Activated CD8-positive, alpha-beta memory T cell treated with anti-CD3 and anti-CD28 coated beads for 36 hours (primary cell): ENCODE data around the gene AKT1S1. TPM values are rescaled to one million over a fixed set of nuclear protein-coding genes. Genes with fewer than 3 reads are reported as not detected.

ENCODE experiments used
- CTCF ChIA-PET: fragments of 350-600 bp; sonication (Branson Sonifier 250); formaldehyde crosslinking; loops from one replicate; lab custom pipeline; 2021; ENCODE audit warnings: antibody characterized with exemption; lab: Charles Lee
- POLR2A ChIA-PET: fragments of 350-600 bp; sonication (Branson Sonifier 250); formaldehyde crosslinking; loops from one replicate; lab custom pipeline; 2021; ENCODE audit warnings: antibody characterized with exemption; lab: Charles Lee
- total RNA-seq, 2 experiments: library from RNA; stranded (reverse); gene quantifications; one replicate each; pipeline ENCODE4 v1.2.3, GENCODE V29; 2021

Gene AKT1S1
- total RNA-seq, 2 experiments from 2014 or later: 31.7 TPM

DNA sequence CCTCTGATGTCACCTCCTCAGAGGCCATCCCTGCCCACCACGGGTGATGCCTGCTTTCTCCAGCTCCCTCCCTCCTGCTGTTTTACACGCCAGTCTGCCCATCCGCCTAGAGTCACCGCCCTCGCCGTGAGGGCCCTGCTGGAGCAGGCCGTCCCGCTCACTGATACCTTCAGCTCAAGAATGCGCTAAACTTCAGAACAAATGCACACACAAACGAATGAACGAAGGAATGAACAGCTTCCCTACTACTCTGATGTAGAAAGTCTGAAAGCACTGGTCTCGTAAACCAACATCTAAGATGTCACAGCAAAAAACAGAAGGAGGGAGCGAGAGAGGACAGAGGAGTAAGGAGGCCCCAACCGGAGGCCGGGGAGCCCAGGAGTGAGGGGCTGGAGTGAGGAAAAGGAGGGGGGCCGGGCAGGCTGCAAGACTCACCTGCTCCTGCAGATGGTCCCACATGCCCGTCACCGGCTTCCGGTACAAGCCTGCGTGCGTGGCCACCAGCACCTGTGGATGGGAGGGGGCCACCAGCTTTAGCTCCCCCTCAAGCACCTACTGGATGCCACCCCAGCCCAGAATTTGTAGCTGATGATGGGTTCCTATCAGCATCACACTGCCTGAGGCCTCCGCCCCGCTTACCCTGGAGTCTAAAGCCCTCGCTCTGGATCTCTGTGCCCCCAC, 13.8 kb downstream of the AKT1S1 start:
- ChIA-PET CTCF (interaction anchor here (1.3 to 1.6 kb wide), 2 partner anchors 11 to 13 kb away, joined by 3 to 4 read pairs; partner anchors contain the start of gene PTOV1), POLR2A (interaction anchor here (1.4 to 1.7 kb wide), 2 partner anchors 10 to 13 kb away, joined by 5 to 10 read pairs; partner anchors contain the start of gene PTOV1)

DNA sequence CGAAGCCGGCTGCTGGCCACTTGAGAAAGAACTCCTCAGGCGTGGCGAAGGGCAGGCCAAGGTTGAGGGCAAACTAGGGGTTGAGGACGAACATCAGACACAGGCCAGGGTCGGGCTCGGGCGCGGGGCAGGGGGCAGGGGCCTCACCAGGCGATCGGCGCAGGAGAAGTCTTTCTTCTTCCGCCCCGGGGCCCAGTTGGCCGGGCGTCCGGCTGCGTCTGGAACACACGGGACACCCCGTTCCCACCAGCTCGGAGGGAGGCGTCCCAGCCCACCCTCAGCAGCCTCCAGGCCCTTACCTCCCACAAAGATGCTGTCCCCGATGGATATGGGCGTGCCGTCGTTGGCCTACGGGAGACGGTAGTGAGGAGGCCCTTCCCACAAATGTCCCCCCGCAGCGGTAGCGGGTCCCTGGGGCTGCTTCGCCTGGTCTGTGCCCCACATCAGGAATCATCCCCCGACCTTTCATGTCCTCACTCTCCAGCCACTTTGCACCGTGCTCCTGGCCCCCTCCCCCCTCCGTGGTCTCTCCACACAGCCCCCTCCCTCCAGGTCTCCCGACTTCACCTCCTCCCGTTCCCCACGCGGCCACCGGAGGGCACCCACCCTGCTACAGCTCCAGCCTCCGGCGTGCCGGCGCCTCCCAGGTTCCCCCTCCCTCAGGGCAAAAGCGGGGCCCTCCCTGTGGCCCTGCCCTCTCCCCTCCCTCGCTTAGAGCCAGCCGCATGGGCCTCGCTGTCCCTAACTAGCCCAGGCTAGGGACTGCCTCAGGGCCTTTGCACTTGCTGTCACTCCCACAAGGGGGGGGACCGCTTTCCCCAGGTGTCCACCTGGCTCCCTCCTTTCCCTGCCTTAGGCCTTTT, 14.5 kb downstream of the AKT1S1 start:
- CTCF ChIA-PET: interaction anchor here (1.3 to 1.6 kb wide), 2 partner anchors 12 kb away, joined by 3 to 4 read pairs; partner anchors contain the start of gene PTOV1

DNA sequence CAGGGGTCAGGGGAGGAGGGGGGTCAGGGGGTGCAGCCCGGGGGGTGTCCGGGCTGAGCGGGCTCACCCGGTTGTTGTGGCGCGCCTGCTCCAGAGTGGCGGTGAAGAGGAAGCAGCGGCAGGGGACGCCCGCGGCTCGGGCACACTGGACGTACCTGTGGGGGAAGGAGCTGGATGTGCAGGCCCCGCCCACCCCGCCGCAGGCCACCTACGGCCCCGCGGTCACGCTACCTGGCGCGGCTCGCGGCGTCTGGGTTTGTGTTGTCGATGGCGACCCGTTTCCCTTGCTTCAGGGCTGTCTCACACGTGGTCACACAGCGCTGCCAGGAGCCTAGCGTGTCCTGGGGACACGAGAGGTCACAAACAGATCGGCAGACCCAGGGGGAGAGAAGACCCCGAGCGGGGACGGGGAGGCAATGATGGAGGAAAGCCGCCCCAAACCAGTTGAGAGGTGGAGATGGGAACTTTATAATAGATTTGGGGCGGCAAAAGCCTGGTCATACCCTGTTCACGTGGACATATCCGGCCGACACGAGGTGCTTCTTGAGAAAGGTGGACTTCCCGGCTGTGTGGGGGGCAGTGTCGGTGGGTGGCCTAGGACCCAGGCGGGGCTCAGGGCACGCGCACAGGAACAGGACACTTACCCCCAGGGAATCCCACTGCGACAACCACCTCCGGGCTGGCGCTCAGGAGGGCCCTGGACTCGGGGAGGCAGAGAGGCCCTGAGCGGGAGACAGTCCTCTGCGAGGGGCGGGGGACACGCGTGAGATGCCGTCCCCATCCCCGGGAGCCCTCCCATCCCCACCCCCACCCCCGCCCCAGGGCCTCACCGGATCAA, 15.4 kb downstream of the AKT1S1 start:
- CTCF ChIA-PET: interaction anchor here (1.6 kb wide), 1 partner anchor 13 kb away, joined by 3 read pairs; no protein-coding TSS in a partner anchor
- POLR2A ChIA-PET: no interaction called here

More for the DNA sequence above, 14.5 kb downstream of the AKT1S1 start:
- POLR2A ChIA-PET: interaction anchor here (1.4 kb wide), 1 partner anchor 10 kb away, joined by 10 read pairs; no protein-coding TSS in a partner anchor

DNA sequence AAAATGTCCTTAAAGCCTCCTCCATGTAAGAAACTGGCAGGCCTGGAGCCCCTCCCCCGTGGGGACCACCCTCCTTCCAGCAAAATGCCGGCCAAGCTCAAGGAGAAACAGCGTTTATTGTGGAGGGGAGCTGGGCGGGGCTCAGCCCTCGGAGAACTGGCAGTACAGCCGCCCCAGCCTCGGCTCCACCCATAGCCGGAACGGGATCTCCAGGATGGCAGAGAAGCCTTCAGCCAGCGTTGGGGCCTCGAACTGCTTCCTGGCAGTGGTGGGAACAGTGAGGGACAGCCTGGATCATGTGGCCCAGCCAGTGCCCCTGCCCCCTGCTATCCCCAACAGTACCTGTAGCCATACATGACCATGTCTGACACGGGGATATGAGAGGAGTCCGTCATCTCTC, 16.0 kb downstream of the AKT1S1 start:
- POLR2A ChIA-PET: no interaction called here
- CTCF ChIA-PET: no interaction called here

DNA sequence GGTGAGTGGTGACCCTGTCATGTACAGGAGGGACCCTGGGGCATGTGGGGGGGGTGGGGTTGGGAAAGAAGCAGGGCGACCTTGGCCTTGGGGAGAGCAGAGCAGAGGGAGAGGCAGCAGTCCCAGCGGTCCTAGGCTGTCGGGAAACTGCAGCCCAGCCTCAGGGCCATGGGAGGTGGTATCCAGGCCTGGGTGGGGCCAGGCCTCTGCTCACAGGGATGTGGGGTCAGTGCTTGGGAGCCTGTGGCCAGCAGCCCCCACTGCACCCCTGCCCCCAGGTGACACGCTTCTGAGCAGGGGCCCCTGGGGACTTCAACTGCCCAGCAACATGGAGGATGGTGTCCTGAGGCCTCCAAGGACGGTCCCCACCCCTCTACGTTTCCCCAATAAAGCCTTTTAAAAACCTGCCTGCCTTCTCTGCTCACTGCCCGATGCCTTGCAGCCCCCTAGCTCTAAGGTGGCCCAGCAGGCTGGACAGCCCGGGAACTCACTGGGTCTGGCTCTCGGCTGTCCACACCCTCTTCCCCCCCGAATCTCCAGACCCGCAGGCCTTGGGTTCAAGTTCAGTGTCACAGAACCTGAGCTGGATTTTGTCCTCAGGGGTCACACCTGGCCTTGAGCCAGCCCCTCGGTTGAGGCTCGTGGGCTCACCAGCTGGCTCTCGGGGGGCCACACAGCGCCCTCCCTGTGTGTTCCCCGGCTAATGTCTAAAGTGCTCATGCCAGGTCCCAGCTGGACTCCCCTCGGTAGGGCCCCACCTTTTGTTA, 16.6 kb downstream of the AKT1S1 start:
- POLR2A ChIA-PET: no interaction called here
- CTCF ChIA-PET: no interaction called here

DNA sequence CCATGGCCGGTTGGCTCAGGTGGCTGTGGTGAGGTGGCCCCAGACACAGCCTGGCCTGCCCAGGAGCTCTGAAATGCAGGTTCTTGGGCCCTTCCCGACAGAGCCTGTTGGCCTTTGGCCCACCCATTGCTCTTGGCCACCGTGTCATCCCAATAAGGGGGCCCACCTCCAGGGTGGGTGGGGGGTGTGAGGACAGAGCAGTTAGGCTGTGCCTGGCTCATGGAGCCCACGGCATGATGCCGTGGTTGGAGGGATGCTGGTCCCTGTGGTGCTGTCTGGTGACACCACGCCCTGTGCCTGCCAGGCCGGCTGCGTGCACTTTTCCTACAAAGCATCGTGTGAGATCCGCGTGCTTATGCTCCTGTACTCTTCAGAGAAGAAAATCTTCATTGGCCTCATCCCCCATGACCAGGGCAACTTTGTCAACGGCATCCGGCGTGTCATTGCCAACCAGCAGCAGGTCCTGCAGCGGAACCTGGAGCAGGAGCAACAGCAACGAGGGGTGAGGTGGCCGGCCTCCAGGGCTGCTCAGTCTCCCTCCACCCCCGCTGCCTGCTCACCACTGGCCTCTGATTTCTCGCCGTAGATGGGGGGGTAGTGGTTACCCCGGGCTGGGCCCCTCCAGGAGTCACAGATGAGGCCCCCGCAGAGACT, 17.3 kb downstream of the AKT1S1 start:
- ChIA-PET CTCF (no interaction called here), POLR2A (no interaction called here)

DNA sequence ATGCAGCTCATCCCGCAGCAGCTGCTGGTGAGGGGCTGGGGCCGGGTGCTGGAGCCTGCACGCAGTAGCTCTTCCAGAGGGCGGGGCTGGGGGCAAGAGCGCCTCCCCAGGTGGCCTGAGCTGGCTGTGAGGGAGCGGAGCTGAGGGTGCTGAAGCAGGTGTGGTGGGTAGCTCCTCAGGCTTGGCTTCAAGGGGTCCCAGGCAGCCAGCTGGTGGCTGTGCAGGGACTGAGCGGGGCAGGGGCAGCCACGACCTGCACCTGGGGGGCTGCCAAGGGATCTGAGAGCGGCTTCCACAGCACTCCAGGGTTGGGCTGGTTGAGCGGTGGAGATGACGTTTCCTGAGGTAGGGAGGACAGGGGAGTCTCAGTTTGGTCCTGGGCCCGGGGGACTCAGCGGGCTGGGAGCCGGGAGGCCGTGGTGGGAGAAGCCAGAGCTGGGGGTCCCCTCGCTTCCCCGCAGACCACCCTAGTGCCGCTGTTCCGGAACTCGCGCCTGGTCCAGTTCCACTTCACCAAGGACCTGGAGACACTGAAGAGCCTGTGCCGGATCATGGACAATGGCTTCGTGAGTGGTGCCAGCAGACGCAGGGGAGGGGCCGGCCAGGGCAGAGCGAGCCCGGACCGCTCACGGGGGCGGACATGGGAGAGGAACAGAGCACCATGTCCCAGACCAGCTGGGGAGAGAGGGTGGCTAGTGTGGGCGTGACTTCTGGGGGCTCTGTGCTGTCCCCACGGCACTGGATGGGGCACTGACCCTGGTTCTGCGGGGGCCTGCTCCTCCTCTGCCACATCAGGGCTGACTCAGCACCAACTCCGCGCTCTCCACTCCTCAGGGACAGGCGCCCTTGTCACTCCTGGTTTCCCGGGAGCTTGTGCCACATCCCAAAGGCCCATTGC, 18.8 kb downstream of the AKT1S1 start:
- ChIA-PET POLR2A (interaction anchor here (0.6 kb wide), 2 partner anchors 136 to 489 kb away, joined by 3 to 10 read pairs; no protein-coding TSS in a partner anchor), CTCF (no interaction called here)

DNA sequence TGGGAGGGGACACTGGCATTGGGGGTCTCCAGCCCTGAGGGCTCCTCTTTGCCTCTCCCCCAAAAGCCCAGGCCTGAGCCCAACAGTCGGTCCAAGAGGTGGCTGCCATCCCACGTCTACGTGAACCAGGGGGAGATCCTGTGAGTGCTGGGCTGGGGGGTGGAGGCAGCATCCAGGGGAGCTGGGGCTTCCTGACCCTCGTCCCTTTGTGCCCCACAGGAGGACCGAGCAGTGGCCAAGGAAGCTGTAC, 19.4 kb downstream of the AKT1S1 start:
- POLR2A ChIA-PET: no interaction called here
- CTCF ChIA-PET: no interaction called here

DNA sequence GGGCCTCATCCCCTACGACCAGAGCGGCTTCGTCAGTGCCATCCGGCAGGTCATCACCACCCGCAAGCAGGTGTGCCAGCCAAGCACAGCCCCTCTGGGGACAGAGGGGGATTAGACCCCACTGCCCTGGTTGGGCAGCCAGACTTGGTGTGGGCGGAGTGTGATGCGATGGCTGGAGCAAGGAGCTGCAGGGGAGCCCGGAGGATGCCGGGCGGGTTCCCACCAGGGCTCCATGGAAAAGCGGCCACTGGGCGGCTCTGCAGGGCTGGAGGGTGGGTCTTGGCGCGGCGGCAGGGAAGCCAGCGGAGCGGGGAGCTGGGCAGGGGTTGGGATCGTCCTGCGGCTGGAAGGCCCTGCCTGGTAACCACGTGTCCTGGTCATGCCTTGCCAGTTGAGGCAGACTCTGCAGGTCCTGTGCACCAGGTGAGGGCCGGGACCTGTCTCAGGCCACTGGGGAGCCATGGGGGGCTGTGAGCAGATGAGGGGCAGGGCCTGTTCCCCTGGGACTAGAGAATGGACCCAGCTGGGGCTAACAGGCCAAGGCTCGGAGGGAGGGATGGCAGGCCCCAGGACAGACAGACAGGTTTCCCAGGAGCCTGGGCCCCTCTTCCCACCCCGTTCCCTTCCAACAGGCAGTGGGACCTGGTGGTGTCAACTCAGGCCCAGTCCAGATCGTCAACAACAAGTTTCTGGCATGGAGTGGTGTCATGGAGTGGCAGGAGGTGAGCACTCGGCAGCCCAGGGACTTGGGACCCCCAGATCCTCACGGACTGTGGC, 19.9 kb downstream of the AKT1S1 start:
- ChIA-PET POLR2A (no interaction called here), CTCF (no interaction called here)

DNA sequence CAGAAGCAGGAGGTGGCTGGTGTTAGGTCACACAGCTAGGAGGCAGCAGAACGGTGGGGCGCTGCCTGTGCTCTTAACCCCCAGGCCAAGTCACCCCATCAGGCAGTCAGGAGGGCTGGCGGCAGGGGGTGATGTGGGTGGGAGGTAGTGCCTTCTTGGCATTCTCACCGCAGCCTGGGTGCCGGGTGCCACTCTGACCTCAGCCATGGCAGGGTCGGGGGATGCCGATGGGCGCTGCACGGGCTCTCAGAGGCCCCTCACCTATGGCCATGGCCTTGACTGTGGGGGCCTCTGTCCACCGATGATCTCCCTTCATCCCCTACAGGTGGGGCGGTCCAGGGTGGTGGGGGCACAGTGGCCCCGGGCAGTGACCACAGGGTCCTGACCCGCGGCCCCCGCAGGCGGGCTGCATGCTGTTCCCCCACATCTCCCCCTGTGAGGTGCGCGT, 20.6 kb downstream of the AKT1S1 start:
- POLR2A ChIA-PET: no interaction called here
- CTCF ChIA-PET: no interaction called here

DNA sequence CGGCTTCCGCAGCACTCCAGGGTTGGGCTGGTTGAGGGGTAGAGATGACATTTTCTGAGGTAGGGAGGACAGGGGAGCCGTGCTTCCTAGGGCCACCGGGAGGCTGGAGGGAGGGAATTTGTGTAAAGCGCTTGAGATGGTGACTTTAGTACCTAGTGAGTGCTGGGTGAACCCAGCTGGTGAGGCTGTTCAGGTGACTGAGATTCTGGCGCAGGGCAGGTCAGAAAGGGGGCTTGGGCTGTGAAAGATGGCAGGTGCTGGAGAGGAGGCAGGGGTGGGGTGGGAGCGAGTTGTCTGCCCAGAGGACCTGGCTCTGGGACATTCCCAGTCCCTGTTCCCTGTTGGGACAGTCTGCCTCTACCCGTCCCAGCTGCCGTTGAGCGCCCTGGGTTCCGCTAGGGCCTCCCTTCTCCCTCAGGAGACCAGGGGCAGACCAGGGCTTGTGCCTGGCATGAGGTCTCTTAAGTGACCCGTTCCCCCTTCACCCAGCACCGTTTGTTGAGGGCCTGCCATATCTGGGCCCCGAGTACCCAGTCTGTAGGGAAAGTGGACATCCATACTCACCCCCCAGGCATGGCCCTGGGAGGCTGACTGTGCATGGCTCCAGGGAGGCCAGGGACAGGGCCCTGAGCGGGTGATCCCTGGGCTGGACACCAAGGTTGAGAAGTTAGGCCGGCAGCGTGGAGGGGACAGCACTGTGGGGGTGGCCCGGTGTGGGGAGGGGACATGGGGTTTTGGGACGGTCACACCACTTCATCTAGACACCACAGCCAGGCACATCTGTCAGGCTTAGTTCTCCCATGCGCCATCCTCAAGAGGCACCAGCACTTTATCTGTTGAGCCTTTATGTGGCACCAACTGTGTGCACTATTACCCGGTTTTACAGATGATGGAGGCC, 21.2 kb downstream of the AKT1S1 start:
- POLR2A ChIA-PET: no interaction called here
- CTCF ChIA-PET: no interaction called here

DNA sequence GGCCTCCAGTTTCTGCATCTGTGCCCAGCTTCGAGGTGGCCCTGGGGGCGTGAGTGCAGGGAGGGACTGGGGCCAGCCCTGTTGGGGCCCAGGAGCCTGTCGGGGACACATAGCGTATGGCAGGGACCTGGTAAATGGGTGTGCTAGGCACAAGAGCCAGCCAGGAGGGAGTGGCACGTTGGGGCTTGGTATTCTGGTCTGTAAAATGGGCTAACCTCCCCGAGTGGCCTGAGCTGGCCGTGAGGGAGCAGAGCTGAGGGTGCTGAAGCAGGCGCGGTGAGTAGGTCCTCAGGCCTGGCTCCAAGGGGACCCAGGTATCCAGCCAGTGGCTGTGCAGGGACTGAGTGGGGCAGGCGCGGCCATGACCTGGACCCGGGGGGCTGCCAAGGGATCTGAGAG, 21.9 kb downstream of the AKT1S1 start:
- ChIA-PET CTCF (no interaction called here), POLR2A (no interaction called here)

DNA sequence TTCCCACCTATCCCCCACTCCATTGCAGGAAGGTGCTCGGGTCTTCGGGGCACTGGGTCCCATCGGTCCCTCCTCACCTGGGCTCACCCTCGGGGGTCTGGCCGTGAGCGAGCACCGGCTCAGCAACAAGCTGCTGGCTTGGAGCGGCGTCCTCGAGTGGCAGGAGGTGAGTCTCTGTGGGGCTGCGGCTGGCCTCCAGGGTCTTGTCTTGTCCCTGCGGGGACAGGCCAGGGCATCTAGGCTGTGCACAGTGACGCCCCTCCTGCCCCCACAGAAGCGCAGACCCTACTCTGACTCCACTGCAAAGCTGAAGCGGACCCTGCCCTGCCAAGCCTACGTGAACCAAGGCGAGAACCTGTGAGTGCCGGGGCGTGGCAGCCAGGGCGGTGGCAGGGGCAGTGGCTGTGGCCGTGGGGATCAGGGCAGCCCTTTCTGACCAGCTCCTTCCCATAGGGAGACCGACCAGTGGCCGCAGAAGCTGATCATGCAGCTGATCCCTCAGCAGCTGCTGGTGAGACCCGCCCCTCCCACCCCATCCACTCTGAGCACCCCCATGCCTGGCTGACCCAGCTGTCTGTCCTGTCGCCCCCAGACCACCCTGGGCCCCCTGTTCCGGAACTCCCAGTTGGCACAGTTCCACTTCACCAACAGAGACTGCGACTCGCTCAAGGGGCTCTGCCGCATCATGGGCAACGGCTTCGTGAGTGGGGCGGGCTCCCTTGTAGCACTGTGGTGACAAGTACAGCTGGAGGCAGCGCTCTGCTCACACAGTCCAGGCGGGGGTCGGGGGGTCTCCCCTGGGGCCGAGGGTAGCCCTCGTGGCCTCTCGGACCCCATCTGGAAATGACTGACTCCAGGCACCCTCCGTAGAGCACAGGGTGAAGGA, 22.5 kb downstream of the AKT1S1 start:
- ChIA-PET POLR2A (interaction anchor here (0.7 to 2.4 kb wide), 3 partner anchors 9 to 15 kb away, joined by 3 to 10 read pairs (median 3); no protein-coding TSS in a partner anchor), CTCF (no interaction called here)

DNA sequence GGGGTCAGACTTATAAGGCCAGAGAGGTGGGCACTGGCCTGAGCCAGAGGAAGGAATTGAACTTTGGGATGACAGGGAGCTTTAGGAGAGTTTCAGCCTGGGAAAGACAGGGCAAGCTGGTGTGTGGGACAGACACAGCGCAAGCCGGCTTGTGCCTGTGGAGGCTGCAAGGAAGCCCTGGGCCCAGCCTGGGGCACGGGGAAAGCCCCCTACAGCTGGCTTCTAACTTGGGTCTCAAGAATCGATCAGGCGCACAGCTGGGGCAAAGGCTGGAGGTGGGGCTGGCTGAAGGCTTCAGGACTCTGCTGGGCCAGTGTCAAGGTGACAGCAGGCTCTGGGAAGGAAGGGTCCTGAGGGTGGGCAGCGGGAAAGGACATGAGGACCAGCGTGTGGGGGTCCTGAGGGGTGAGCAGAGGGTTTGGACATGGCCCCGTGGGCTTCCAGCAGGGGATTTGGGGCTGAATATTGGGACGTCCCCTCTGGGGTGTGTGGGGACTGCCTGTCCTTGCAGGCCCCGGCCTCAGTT, 23.2 kb downstream of the AKT1S1 start:
- CTCF ChIA-PET: interaction anchor here (0.7 kb wide), 1 partner anchor 68 kb away, joined by 5 read pairs; no protein-coding TSS in a partner anchor

More for the DNA sequence above, 23.2 kb downstream of the AKT1S1 start:
- POLR2A ChIA-PET: interaction anchor here (0.6 to 2.4 kb wide), 5 partner anchors 10 to 655 kb away, joined by 3 to 10 read pairs (median 3); no protein-coding TSS in a partner anchor
